Measurements from ENCODE around the gene DLGAP1.

- TF ChIP-seq CTCF (conservative IDR thresholded peaks at IDR 0.05; ENCODE audit: low read depth, low read length): no peak
- TF ChIP-seq FOS (IDR thresholded peaks at IDR 0.05; ENCODE audit: low read depth, low read length): peak; percentile 89
- no peak for TF ChIP-seq SMC3 (IDR thresholded peaks at IDR 0.05; ENCODE audit: low read depth, low read length)
- TF ChIP-seq MXI1 (IDR thresholded peaks at IDR 0.05; ENCODE audit: borderline replicate concordance, low read depth, low read length): peak; percentile 35; the same call in 1 of the 2 replicates
- no peak; the same call in 1 of the 2 replicates for TF ChIP-seq CEBPB (IDR thresholded peaks at IDR 0.05; ENCODE audit: low read depth, low read length)
- TF ChIP-seq POLR2A (IDR thresholded peaks at IDR 0.05; ENCODE audit: low read depth, low read length): peak; percentile 72
- TF ChIP-seq RFX5 (IDR thresholded peaks at IDR 0.05; ENCODE audit: low read depth, low read length): no peak
- TF ChIP-seq MAZ (IDR thresholded peaks at IDR 0.05; ENCODE audit: borderline replicate concordance, low read depth, low read length): peak; percentile 9; the same call in 1 of the 2 replicates
- TF ChIP-seq ELK1 (IDR thresholded peaks at IDR 0.05; ENCODE audit: borderline replicate concordance, low read depth, low read length): no peak
- peak; percentile 66 for TF ChIP-seq RCOR1 (IDR thresholded peaks at IDR 0.05; ENCODE audit: insufficient replicate concordance, low read length)
- TF ChIP-seq USF2 (IDR thresholded peaks at IDR 0.05; ENCODE audit: low read depth, low read length): 0 out of 2 replicates have a peak, but pooled peaks have one; percentile 30
- TF ChIP-seq NFE2L2 (IDR thresholded peaks at IDR 0.05; ENCODE audit: low read depth, low read length): no peak
Measured at GRCh38 chr18:3595369-3596273, 859.5 kb downstream of the DLGAP1 start.
